HepG2 (cell line): ENCODE results near the gene HSPB9. TPM values are rescaled to one million over a fixed set of nuclear protein-coding genes. Genes with fewer than 3 reads are reported as not detected.

Experiments
- ARNT ChIP-seq: fragments of 450-650 bp; IDR thresholded peaks from 2 replicates; pipeline ENCODE4 v1.6.1; 2017
- CCAR2 ChIP-seq: fragments of 200-400 bp; formaldehyde crosslinking; optimal IDR thresholded peaks from 2 replicates; pipeline ENCODE3; 2018; ENCODE audit warnings: low read depth, mild to moderate bottlenecking, low read length, moderate library complexity
- DPF2 ChIP-seq: sonication (generic); formaldehyde crosslinking; IDR thresholded peaks from 2 replicates; pipeline ENCODE4 v1.4.0; 2020; ENCODE audit warnings: mild to moderate bottlenecking, low read depth, missing genetic modification reagents, borderline replicate concordance
- ERF ChIP-seq: IDR thresholded peaks from 2 replicates; pipeline ENCODE4 v1.6.1; 2018; ENCODE audit warnings: missing biosample characterization, missing genetic modification reagents
- FOXP1 ChIP-seq, 2 experiments: fragments of 450-650 bp in 1 of 2; IDR thresholded peaks; 2 replicates each; pipeline ENCODE4 v1.6.1; 2017 to 2018; ENCODE audit warnings: antibody characterized with exemption in 1 of 2
- KDM3A ChIP-seq: IDR thresholded peaks from 2 replicates; pipeline ENCODE4 v1.6.1; 2018; ENCODE audit warnings: low read depth, missing compliant biosample characterization
- KLF16 ChIP-seq, 2 experiments: sonication (generic) in 1 of 2; formaldehyde crosslinking in 1 of 2; IDR thresholded peaks; 2 replicates each; pipeline versions ENCODE4 v1.6.1 to v1.8.0; 2016 to 2023; ENCODE audit warnings: missing genetic modification reagents in 2 of 2, missing compliant biosample characterization in 1 of 2
- MAZ ChIP-seq, 2 experiments: sonication (generic) in 1 of 2; formaldehyde crosslinking in 1 of 2; IDR thresholded peaks; 2 replicates each; pipeline versions ENCODE4 v1.5.0 to v1.6.1; 2012 to 2020; ENCODE audit warnings: low read depth in 2 of 2, mild to moderate bottlenecking in 2 of 2, borderline replicate concordance in 1 of 2, improper control_type of control experiment in 1 of 2, low read length in 1 of 2, missing genetic modification reagents in 1 of 2, moderate library complexity in 1 of 2
- PHB2 ChIP-seq: fragments of 450-650 bp; IDR thresholded peaks from 2 replicates; pipeline ENCODE4 v1.6.1; 2018; ENCODE audit not compliant: partially characterized antibody
- SOX6 ChIP-seq, 2 experiments: fragments of 450-650 bp in 1 of 2; sonication (generic) in 1 of 2; formaldehyde crosslinking in 1 of 2; IDR thresholded peaks; 2 replicates each; pipeline versions ENCODE4 v1.4.0 to v1.6.1; 2017 to 2020; ENCODE audit warnings: antibody characterized with exemption in 1 of 2, mild to moderate bottlenecking in 1 of 2, missing genetic modification reagents in 1 of 2
- SRY ChIP-seq: sonication (generic); formaldehyde crosslinking; IDR thresholded peaks from 2 replicates; pipeline ENCODE4 v1.8.0; 2022; ENCODE audit warnings: mild to moderate bottlenecking, missing genetic modification reagents
- ZC3H4 ChIP-seq: sonication (generic); formaldehyde crosslinking; IDR thresholded peaks from 2 replicates; pipeline ENCODE4 v1.4.0; 2020; ENCODE audit warnings: missing genetic modification reagents, borderline replicate concordance
- ZFP36L1 ChIP-seq: sonication (generic); formaldehyde crosslinking; IDR thresholded peaks from 2 replicates; pipeline ENCODE4 v1.8.0; 2022; ENCODE audit warnings: mild to moderate bottlenecking, missing genetic modification reagents, moderate library complexity
- ZNF75D ChIP-seq: sonication (generic); formaldehyde crosslinking; IDR thresholded peaks from 2 replicates; pipeline ENCODE4 v1.8.1; 2023; ENCODE audit warnings: missing genetic modification reagents, mild to moderate bottlenecking, borderline replicate concordance
- ZNF768 ChIP-seq: sonication (generic); formaldehyde crosslinking; IDR thresholded peaks from 2 replicates; pipeline ENCODE4 v1.4.0; 2020; ENCODE audit warnings: missing genetic modification reagents
- polyA plus RNA-seq, 8 experiments: library from polyadenylated mRNA; depleted of rRNA in 3 of 8; stranded (reverse) in 7 of 8; unstranded in 1 of 8; fragments of >200 nt; fragmentation: Illumina TruSeq in 4 of 8; extraction: Trizol in 4 of 8; gene quantifications; 2 replicates each; pipeline versions ENCODE4 v1.2.1 to v1.2.3, GENCODE V29; 2011 to 2016; ENCODE audit warnings: low read depth in 4 of 8, missing spikeins in 1 of 8, mixed read lengths in 1 of 8; ENCODE audit not compliant: insufficient read depth in 1 of 8
- total RNA-seq, 5 experiments: library from RNA; depleted of rRNA; stranded (reverse); fragments of >200 nt; fragmentation: Illumina TruSeq; extraction: Trizol; gene quantifications; 2 replicates each; pipeline ENCODE4 v1.2.3, GENCODE V29; 2016; ENCODE audit warnings: low read depth in 1 of 5
- TF ChIP-seq, protein P1 (sequence below): fragments of 450-650 bp; IDR thresholded peaks from 2 replicates; pipeline ENCODE4 v1.6.1; 2016
- TF ChIP-seq, protein P2 (sequence below), 2 experiments: sonication (generic) in 1 of 2; formaldehyde crosslinking in 1 of 2; IDR thresholded peaks; 2 replicates each; pipeline versions ENCODE4 v1.4.0 to v1.6.1; 2016 to 2020; ENCODE audit warnings: borderline replicate concordance in 1 of 2, low read depth in 1 of 2, mild to moderate bottlenecking in 1 of 2, missing genetic modification reagents in 1 of 2
- TF ChIP-seq, protein P3 (sequence below): sonication (generic); formaldehyde crosslinking; IDR thresholded peaks from 2 replicates; pipeline ENCODE4 v1.5.0; 2020; ENCODE audit warnings: mild to moderate bottlenecking, missing genetic modification reagents
- TF ChIP-seq, protein P4 (sequence below): sonication (generic); formaldehyde crosslinking; IDR thresholded peaks from 2 replicates; pipeline ENCODE4 v1.4.0; 2020; ENCODE audit warnings: missing genetic modification reagents

Gene HSPB9
- total and polyA plus RNA-seq, 2 of the 13 experiments (the other 11 are each of a cell fraction or from before 2014, with no cell fraction given): 0.05 to 0.24 TPM

DNA sequence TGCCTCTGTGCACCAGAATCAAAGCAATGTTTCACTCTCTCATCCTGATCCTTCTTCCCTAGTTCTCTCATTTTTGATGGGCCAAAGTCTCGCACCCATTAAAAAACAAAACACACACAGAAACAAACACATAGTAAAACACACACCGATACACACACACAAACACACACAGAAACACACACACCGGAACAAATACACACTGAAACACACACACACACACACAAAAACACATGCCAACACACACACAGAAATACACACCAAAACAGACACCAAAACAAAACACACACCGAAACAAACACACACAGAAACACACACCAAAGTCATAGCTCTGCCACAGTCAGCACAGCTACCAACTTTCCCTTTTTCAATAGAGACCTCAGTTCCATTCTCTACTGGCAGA is 8.6 kb downstream of the HSPB9 start (continued):
- TF ChIP-seq ZFP36L1: no peak
- TF ChIP-seq CCAR2: no peak
- peak; percentile 30; the same call in 1 of the 2 replicates for TF ChIP-seq FOXP1 (IDR thresholded peaks at IDR 0.05)
- TF ChIP-seq FOXP1 (CRISPR knock-in tag; IDR thresholded peaks at IDR 0.05): no peak
- TF ChIP-seq ARNT: peak; percentile 42; the same call in 1 of the 2 replicates
- TF ChIP-seq DPF2: no peak
- TF ChIP-seq KLF16 (CRISPR knock-in tag; IDR thresholded peaks at IDR 0.05): no peak
- TF ChIP-seq, protein P1, sequence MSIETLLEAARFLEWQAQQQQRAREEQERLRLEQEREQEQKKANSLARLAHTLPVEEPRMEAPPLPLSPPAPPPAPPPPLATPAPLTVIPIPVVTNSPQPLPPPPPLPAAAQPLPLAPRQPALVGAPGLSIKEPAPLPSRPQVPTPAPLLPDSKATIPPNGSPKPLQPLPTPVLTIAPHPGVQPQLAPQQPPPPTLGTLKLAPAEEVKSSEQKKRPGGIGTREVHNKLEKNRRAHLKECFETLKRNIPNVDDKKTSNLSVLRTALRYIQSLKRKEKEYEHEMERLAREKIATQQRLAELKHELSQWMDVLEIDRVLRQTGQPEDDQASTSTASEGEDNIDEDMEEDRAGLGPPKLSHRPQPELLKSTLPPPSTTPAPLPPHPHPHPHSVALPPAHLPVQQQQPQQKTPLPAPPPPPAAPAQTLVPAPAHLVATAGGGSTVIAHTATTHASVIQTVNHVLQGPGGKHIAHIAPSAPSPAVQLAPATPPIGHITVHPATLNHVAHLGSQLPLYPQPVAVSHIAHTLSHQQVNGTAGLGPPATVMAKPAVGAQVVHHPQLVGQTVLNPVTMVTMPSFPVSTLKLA: peak; percentile 32; the same call in 1 of the 2 replicates
- TF ChIP-seq, protein P2, sequence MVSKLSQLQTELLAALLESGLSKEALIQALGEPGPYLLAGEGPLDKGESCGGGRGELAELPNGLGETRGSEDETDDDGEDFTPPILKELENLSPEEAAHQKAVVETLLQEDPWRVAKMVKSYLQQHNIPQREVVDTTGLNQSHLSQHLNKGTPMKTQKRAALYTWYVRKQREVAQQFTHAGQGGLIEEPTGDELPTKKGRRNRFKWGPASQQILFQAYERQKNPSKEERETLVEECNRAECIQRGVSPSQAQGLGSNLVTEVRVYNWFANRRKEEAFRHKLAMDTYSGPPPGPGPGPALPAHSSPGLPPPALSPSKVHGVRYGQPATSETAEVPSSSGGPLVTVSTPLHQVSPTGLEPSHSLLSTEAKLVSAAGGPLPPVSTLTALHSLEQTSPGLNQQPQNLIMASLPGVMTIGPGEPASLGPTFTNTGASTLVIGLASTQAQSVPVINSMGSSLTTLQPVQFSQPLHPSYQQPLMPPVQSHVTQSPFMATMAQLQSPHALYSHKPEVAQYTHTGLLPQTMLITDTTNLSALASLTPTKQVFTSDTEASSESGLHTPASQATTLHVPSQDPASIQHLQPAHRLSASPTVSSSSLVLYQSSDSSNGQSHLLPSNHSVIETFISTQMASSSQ (IDR thresholded peaks at IDR 0.05; ENCODE audit: low read depth): no peak
- TF ChIP-seq, protein P2 (CRISPR knock-in tag; IDR thresholded peaks at IDR 0.05; ENCODE audit: borderline replicate concordance): no peak
- no peak for TF ChIP-seq KDM3A (CRISPR knock-in tag)
- no peak for TF ChIP-seq ZNF768 (CRISPR knock-in tag)
- TF ChIP-seq, protein P3, sequence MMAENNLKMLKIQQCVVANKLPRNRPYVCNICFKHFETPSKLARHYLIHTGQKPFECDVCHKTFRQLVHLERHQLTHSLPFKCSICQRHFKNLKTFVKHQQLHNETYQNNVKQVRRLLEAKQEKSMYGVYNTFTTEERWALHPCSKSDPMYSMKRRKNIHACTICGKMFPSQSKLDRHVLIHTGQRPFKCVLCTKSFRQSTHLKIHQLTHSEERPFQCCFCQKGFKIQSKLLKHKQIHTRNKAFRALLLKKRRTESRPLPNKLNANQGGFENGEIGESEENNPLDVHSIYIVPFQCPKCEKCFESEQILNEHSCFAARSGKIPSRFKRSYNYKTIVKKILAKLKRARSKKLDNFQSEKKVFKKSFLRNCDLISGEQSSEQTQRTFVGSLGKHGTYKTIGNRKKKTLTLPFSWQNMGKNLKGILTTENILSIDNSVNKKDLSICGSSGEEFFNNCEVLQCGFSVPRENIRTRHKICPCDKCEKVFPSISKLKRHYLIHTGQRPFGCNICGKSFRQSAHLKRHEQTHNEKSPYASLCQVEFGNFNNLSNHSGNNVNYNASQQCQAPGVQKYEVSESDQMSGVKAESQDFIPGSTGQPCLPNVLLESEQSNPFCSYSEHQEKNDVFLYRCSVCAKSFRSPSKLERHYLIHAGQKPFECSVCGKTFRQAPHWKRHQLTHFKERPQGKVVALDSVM: no peak
- no peak for TF ChIP-seq SRY
- no peak for TF ChIP-seq PHB2
- TF ChIP-seq, protein P4, sequence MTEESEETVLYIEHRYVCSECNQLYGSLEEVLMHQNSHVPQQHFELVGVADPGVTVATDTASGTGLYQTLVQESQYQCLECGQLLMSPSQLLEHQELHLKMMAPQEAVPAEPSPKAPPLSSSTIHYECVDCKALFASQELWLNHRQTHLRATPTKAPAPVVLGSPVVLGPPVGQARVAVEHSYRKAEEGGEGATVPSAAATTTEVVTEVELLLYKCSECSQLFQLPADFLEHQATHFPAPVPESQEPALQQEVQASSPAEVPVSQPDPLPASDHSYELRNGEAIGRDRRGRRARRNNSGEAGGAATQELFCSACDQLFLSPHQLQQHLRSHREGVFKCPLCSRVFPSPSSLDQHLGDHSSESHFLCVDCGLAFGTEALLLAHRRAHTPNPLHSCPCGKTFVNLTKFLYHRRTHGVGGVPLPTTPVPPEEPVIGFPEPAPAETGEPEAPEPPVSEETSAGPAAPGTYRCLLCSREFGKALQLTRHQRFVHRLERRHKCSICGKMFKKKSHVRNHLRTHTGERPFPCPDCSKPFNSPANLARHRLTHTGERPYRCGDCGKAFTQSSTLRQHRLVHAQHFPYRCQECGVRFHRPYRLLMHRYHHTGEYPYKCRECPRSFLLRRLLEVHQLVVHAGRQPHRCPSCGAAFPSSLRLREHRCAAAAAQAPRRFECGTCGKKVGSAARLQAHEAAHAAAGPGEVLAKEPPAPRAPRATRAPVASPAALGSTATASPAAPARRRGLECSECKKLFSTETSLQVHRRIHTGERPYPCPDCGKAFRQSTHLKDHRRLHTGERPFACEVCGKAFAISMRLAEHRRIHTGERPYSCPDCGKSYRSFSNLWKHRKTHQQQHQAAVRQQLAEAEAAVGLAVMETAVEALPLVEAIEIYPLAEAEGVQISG: no peak
- TF ChIP-seq ZC3H4: no peak
- no peak for TF ChIP-seq ERF (CRISPR knock-in tag)
- no peak for TF ChIP-seq MAZ (IDR thresholded peaks at IDR 0.05; ENCODE audit: borderline replicate concordance, low read depth, low read length)
- TF ChIP-seq MAZ (CRISPR knock-in tag; IDR thresholded peaks at IDR 0.05; ENCODE audit: low read depth): no peak
- TF ChIP-seq SOX6 (IDR thresholded peaks at IDR 0.05): 0 out of 2 replicates have a peak, but pooled peaks have one; percentile 75
- no peak for TF ChIP-seq SOX6 (CRISPR knock-in tag; IDR thresholded peaks at IDR 0.05)
- no peak for TF ChIP-seq ZNF75D (CRISPR knock-in tag)
